GDM1 (cell line): ENCODE measurements around the gene SCN4B.
"Not testable (repeated sequence)": the region's sequence is repeated elsewhere in the genome, so short reads cannot be mapped to it uniquely, and the experiment has no call there.

ENCODE experiments used
- DNase-seq: peaks from one replicate; lab custom pipeline; 2025; lab: John Stamatoyannopoulos, UW

SCN4B gene, protein sequence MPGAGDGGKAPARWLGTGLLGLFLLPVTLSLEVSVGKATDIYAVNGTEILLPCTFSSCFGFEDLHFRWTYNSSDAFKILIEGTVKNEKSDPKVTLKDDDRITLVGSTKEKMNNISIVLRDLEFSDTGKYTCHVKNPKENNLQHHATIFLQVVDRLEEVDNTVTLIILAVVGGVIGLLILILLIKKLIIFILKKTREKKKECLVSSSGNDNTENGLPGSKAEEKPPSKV

DNA sequence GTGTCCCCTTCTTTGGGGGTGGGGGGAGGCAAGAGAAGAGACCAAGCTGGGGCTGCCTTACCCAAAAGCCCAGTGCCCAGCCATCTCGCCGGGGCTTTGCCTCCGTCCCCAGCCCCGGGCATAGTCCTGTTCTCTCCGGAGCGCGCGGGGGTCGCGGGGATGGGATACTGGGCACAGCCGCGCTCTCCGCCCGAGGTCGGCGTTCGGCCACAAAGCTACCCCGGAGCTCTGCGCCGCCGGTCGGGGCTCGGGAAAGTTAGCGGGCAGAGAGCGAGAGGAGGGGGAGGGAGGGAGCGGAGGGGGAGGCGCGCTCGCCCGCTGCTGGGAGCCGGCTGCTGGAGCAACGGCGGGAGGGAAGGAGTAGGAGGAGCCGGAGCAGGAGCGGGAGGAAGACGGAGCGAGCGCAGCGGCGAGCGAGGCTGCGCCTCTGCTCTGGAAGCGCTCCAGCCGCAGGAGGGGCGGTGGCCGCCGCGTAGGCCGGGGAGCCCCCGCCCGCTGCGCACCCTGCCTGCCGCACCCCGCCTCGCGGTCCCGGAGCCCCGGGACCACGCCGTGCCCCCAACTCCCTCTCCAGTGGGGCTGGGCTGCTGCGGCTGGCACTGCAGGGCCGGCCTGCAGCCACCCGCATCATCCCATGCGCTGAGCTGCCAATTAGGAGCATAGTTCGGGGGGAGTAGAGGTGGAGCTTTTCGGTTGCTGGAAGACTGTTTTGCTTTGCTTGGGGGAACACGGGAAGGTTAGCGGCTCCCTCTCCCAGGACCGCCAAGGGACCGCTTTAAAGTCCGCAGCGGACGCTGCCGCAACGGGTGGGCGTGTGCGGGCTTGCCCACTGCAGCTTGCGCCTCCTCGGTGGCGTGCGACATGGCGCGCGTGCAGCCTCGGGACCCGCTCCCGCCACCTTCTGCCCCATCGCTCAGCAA is at the start of gene SCN4B:
TSS of gene SCN4B (minus strand) at position 272 of the 920 bp plus-strand sequence. CDS start at position 122, 150 bp downstream.
- no peak for DNase-seq

DNA sequence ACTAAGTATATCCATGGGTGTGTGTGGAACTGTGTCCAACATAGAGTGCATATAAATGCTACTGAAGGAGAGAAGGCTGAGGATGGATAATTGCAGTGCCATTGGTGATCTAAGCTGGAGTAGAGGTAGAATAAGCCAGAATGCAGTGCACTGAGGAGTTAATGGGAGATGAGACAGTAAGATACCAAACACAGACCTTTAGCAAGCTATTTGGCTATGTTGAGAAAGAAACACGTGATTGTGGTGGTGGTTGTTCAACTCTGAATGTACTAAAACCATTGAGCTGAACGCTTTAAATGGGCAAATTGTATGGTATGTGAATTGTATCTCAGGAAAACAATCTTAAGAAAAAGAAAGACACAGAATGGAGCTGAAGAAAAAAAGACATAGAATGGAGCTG is 49.3 kb upstream of the SCN4B start:
- DNase-seq: no peak

DNA sequence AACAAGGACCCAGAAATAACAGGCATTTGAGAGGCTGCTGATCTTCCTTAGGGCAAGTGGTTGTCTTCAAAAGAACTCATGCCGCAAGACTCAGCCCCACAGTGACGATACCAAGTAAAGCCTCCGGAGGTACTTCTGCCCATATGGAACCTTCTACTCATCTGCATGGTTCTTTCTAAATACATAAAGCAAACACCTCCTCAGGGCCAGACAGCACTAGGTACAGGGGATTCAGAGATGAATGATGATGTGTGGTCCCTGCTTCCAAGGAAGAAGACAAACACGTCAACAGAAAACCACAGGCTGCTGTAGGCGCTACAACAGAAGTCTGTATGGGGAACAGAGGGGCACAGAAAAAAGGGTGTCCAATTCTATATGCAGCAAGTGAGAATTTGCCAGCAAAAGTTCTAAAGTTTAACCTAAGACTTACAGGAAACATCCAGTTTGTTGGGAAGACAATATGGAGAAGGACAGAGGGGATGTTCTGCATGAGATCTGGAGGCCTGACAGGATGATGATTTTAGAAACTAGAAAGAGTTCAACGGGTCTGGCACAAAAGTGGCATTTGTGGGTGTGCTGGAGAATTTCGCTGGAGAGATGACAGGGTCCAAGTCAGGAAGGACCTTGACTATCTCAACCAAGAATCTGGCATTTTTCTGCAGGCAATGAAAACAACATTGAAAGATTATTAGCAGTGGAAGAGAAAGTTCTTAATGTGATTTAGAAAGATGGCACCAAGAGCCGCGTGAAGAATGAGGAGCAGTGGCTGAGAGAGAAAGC is 48.5 kb upstream of the SCN4B start:
- DNase-seq: no peak

DNA sequence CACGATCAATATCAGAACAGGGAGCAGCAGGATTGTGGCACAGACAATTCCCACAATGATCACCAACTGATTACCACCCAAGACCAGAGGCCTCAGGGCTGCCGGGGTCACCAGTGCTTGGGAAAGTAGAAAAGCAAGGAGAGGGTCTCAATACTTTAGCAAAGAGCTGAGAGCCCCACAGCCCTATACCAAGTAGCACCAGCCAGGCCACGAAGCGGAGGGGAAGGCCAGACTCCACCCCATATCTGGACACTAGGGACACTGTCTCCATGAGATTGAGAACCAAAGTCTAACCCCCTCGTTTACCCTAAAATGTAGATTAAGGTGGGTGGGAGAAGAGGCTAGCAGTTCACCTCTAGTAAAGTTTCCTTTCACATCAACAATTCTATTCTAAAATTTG is 47.9 kb upstream of the SCN4B start:
- no peak for DNase-seq

DNA sequence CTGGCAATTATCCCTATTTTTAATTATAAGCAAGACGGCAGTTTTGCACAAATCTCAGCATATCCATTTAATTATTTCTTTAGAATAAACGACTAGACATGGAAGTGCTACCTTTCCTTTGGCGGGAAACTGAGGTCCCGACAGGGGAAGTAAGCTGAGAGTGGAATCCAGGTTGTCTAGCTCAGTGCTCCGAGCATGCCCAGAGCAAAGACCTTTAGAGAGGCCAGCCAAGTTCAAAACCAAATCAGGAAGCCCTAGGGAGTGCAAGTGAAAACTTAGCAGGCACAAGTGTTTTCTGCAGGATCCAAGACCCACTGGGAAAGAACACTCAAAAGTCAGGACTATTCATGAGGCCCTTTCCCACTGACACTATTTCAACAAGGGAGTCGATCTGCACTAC is 46.5 kb upstream of the SCN4B start:
- no peak for DNase-seq

DNA sequence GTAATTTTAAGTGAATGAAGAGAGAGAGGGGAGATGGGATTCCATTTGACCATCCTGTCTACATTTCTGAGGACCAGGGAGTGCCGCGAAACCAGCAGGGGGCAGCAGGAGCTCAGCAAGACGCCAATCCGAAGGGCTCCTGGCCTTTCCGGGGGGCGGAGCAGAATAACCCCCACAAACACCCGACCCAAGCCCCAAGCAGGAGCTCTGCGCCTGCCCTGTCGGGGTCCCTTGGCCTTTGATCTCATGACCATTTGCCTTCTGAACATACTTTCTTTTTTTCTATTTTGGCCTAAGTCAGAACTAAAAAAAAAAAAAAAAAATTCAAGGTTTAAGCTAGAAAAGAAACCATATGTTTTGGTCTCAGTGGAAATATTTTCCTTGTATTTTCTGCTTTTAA is 45.7 kb upstream of the SCN4B start:
- DNase-seq: peak; percentile 33

DNA sequence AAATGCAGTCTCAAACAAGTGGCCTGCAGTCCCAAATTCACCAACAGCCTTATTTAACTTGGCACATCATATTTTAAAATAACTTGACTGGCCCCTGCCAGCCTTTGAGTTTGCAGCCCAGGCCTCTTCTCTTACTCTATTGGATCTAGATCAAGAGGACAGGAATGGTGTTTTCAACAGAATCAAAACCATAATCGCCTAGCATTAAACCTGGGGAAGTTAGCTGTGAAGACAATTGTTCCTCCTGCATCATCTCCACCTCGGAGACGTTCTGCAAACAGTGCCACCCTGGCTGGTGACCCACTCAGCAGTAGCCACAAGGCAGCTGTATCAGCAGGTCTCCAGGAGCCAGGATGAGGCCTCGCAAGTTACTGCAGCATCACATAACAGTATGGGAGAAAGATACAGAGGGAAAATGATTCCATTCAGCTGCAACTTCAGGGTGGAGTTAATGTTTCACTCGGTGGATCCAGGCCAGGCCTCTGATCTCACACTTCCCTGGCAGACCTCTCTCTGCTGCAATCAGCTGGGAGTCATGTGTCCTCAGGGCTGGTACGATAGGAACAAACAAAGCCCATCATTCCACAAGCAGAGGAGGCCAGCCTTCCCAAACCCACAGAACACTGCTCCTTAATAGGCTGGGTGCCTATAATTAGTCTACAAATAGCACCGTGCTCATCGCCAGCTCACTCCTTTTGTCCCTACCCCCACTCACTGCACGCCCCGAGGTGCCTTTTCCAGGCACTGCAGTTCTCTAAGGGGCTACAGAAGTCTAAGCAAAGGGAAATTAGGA is 42.4 kb upstream of the SCN4B start:
- no peak for DNase-seq

DNA sequence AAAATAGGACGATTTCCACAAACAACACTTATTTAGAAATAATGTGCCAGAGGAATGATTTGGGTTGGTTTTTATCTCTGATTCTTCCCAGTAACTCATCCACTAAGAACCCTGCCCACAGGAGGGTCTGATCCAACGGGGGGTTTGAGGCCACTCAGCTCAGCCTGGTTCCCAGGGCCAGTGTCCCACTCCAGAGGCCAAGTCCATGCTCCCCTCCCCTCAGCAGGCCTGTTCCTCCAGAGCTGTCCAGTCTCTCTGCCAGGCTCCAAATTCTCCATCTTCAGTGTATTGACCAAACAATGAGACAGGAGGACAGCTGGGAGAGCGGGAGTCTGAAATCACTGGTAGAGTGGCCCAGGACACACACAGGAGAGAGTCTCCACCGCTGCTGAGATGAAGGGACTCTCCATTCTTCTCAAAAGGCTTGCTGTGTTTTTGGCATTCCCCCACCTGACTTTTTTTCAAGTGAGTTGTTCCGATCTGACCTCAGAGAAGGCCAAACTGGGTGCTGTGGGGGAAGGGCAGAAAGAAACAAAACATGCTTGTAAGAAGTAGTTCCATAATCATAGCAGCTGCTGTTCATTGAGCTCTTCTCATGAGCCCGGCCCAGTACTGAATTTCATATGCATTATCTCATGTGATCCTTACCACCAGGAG is 41.4 kb upstream of the SCN4B start:
- no peak for DNase-seq

DNA sequence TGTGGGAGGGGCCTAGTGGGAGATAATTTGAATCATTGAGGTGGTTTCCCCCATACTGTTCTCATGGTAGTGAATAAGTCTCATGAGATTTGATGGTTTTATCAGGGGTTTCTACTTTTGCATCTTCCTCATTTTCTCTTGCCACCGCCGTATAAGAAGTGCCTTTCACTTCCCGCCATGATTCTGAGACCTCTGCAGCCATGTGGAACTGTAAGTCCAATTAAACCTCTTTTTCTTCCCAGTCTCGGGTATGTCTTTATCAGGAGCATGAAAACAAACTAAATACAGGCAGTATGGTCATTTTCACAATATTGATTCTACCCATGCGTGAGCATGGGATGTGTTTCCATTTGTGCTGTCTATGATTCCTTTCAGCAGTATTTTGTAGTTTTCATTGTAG is 40.2 kb upstream of the SCN4B start:
- DNase-seq: not testable (repeated sequence)

DNA sequence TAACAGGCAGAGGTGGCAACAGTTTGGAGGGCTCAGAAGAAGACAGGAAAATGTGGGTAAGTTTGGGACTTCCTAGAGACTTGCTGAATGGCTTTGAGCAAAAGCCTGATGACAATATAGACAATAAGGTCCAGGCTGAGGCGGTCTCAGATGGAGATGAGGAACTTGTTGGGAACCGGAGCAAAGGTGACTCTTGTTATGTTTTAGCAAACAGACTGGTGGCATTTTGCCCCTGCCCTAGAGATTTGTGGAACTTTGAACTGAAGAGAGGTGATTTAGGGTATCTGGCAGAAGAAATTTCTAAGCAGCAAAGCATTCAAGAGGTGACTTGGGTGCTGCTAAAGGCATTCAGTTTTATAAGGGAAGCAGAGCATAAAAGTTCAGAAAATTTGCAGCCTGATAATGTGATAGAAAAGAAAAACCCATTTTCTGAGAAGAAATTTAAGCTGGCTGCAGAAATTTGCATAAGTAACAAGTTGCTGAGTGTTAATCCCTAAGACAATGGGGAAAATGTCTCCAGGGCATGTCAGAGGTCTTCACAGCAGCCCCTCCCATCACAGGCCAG is 38.4 kb upstream of the SCN4B start:
- DNase-seq: not testable (repeated sequence)

DNA sequence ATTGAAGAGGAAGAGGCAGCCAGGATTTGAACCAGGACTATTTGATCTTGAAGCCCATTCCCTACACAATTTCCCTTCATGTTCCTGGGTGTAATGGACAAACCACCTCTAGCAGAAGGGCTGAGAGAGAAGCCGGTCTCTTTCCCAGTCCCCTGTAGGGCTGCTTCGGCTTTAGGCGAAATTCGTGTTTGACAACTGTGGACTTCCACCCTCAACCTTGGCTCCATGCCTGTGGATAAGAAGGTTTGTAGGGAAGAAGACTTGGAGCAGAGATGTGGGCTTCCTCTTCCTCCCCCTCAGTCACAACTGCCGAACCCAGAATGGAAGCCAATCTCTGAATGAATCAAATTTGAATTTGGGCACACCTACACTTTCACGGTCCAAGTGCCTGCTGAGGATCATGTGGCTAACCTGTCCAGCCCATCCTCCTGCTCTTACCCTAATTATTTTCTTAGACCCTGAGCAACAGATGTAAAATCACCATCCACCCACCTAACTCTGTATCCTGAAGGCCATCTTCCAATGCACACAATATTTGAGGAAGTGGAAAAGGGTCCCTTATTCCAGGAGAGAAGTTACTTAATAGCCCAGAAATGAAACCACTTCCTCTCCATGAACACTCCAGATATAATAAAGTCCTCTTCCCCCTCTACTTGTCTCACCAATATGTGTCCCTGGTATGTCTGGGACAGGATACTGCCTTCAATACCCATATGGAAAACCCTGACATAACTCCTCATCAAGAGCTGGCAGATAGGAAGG is 33.9 kb upstream of the SCN4B start:
- peak; percentile 13 for DNase-seq

DNA sequence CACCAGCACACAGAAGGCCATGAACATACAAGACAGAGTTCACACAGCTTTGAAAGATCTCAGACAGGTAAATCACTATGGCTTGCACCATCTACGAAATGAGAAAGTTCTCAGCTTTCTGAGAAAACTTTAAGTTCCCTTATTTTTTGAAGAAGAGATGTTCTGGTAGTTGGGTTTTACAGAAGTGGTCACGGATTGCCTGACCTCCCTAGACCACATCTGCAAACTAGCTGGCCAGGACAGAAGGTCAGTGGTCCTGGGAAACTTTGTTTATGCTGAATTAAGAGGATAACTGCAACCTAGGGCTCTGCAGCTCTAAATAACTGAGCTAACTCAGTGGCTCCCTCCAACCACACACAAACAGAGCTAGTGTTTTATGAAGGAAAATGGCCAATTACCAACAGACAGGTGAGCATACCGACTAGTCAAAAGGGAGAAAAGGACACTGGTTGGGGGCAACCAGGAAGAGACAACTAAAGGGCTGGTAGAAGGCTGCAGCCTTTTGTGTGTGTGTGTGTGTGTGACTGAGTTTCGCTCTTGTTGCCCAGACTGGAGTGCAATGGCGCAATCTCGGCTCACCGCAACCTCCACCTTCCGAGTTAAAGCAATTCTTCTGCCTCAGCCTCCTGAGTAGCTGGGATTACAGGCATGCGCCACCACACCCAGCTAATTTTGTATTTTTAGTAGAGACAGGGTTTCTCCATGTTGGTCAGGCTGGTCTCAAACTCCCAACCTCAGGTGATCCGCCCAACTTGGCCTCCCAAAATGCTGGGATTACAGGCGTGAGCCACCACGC is 32.4 kb upstream of the SCN4B start:
- no peak for DNase-seq

DNA sequence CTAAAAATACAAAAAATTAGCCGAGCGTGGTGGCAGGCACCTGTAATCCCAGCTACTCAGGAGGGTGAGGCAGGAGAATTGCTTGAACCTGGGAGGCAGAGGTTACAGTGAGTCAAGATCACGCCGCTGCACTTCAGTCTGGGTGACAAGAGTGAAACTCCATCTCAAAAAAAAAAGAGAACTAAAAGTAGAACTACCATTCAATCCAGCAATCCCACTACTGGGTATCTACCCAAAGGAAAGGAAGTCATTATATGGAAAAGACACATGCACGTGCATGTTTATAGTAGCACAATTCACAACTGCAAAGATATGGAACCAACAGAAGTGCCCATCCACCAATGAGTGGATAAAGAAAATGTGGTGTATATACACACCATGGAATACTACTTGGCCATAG is 31.1 kb upstream of the SCN4B start:
- not testable (repeated sequence) for DNase-seq

DNA sequence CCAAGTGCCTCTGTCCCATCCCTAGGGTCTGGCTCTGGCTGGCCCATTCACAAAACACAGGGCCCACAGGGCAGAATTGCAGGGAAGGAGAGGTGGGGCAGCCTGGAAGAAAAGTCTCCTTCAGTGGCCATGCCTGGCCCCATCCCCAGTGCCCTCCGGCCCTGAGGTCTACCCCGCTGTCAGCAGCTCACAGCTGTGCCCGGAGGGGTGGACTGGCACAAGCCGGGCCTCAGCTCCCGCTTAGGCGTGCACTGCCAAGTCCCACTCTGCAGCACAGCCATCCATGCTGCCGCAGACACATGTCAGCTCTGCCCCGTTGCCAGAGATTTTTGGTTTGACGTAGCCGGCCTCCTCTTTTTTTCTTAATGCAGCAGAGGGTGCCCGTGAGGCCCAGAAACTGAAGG is 27.7 kb upstream of the SCN4B start:
- DNase-seq: no peak

DNA sequence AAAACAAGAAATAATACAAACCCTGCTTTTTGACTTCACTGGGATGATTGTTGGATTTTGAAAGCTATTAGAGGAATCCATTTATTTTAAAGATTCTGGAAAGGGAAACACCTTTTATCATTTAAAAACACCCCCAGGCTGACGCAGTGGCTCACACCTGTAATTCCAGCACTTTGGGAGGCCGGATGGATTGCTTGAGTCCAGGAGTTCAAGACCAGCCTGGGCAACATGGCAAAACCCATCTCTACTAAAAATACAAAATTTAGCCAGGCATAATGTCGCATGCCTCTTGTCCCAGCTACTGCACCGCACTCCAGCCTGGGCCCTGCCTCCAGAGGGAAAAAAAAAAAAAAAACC is 24.1 kb upstream of the SCN4B start:
- DNase-seq: no peak

DNA sequence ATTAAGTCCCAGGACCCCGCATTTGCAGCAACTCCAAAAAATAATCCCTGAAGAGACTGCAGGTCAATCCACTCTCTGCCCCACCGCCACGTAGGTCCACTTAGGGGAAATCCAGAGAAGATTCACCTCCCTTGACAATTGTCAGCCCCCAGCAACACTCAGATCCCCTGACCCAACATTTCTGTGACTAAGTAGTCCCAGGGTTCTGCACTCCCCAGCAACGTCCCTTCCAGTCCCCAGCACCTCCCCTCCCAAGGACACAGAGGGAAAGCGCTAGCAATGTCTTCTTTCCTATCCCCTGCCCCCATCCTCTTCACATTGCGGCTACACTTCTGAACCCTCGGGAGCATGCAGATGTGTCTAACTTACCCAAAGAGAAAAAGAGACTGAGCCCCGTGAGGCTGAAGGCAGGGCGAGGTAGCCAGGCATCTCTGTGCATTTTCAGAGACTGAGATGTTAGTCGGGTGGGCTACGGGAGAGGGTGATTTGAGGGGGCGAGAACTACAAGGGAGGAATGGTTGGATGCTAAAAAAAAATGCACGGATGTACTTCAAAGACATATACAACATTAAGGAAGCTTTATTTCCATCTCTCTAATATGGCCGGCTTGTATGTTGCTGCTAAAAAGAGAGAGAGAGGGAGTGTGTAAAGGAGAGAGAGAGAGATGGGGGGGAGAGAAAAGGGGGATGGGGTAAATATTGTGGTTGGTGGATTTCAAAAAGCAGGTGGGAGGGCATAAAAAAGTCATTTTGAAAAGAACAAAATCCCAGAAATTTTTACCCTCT is 23.6 kb upstream of the SCN4B start, which contains the start of gene SCN2B:
TSS of gene SCN2B (minus strand) at position 647 of the 785 bp plus-strand sequence. CDS start at position 439, 208 bp downstream.
- DNase-seq: no peak

DNA sequence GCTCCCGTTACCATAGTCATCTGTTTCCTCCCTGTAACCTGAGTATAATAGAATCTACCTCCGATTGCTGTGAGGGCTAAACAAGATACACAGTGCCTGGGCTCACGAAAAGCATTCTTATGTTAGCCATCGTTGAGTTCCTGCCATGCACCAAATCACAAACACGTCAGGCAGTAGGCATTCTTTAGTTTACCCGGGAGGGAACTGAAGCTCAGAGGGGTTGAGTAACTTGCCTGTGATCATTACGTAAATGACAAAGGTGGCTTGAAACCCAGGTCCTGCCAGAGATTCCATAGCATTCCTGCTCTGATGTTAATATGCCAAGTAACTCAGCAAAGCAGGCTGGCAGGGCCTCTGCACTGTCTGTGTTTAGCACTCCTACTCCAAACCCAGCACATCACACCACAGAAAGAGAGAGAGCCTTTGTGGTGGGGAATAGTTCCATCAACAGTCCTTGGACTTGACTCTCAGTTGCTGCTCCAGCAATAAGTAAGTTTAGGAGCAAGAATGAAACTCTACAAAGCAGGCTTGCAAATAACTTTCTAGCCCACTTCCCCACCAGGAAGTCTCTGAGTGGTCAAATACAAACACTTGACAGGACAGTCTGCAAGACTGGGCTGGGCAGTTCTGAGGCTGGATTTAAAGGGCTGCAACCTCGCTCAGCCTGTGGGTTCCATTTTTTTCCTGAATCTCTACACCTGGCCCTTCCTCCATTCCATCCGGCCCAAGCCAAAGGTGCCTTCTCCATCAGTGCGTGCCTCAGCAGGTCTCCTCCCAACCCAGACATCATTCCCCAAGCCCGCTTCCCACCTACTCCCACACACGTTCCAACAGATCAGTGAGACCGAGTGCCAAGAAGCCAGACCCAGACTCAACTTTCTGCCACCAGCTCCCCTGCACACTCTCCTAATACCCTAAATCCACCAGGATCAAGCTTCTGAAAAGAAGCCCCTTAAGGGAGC is 22.7 kb upstream of the SCN4B start:
- DNase-seq: no peak
